ENCODE measurements around the gene AEBP1. TPM values are rescaled to one million over a fixed set of nuclear protein-coding genes. Genes with fewer than 3 reads are reported as not detected.

Gene AEBP1
- total and polyA plus RNA-seq, 2 experiments from 2014 or later = 15.1 to 42.0 TPM

- DNase-seq (ENCODE audit: low spot score) (no peak), ATAC-seq (no peak)
- Mint-ChIP-seq H3K9me3 (no peaks in the 10 kb centered on the region), H3K4me1 (peaks cover 13% of the 10 kb centered on the region), H3K27me3 (ENCODE audit: insufficient read depth, low read depth, poor library complexity) (peaks cover 24% of the 10 kb centered on the region), H3K4me3 (no peak overlapping the region), H3K36me3 (ENCODE audit: low read depth) (peaks cover 29% of the 10 kb centered on the region), H3K27ac (no peak overlapping the region)
- Histone ChIP-seq H2AFZ (no peak overlapping the region), H3K4me2 (no peak overlapping the region), H3K79me2 (replicated peaks; ENCODE audit: insufficient read depth) (no peaks in the 10 kb centered on the region), H3F3A (replicated peaks; ENCODE audit: low read depth) (no peaks in the 10 kb centered on the region; the same call in 1 of the 2 replicates), H3K36me3 (ENCODE audit: insufficient read depth) (no peaks in the 10 kb centered on the region), H3K4me1 (ENCODE audit: insufficient read depth) (peaks cover 4% of the 10 kb centered on the region), H3K27ac (ENCODE audit: low read depth) (no peak overlapping the region), H4K20me1 (replicated peaks; ENCODE audit: insufficient read depth) (no peaks in the 10 kb centered on the region; the same call in 1 of the 2 replicates), H3K27me3 (ENCODE audit: insufficient read depth) (peaks cover 4% of the 10 kb centered on the region; the same call in 1 of the 2 replicates), H3K9me2 (ENCODE audit: insufficient read depth) (no peaks in the 10 kb centered on the region), H3K4me3 (no peak overlapping the region)
- TF ChIP-seq POLR2AphosphoS5 (IDR thresholded peaks at IDR 0.05; ENCODE audit: low read depth) (no peak), EZH2phosphoT487 (IDR thresholded peaks at IDR 0.05; ENCODE audit: unreplicated experiment) (no peak), EZH2 (IDR thresholded peaks at IDR 0.05; ENCODE audit: low read depth, unreplicated experiment) (no peak), ZNF331 (CRISPR knock-in tag; IDR thresholded peaks at IDR 0.05; ENCODE audit: low read depth) (no peak), CTCF (conservative IDR thresholded peaks at IDR 0.05; ENCODE audit: low read depth in 2 of 2) (no peak), STAT1 (IDR thresholded peaks at IDR 0.05; ENCODE audit: unreplicated experiment) (no peak), ZNF462 (CRISPR knock-in tag; IDR thresholded peaks at IDR 0.05) (no peak), NANOG (IDR thresholded peaks at IDR 0.05; ENCODE audit: borderline replicate concordance) (no peak), ETS1 (IDR thresholded peaks at IDR 0.05) (no peak), ZNF114 (CRISPR knock-in tag; IDR thresholded peaks at IDR 0.05) (no peak), CREB1 (CRISPR knock-in tag; IDR thresholded peaks at IDR 0.05; ENCODE audit: low read depth) (no peak), JUNB (IDR thresholded peaks at IDR 0.05; ENCODE audit: unreplicated experiment) (no peak)
- TF ChIP-seq, protein P1, sequence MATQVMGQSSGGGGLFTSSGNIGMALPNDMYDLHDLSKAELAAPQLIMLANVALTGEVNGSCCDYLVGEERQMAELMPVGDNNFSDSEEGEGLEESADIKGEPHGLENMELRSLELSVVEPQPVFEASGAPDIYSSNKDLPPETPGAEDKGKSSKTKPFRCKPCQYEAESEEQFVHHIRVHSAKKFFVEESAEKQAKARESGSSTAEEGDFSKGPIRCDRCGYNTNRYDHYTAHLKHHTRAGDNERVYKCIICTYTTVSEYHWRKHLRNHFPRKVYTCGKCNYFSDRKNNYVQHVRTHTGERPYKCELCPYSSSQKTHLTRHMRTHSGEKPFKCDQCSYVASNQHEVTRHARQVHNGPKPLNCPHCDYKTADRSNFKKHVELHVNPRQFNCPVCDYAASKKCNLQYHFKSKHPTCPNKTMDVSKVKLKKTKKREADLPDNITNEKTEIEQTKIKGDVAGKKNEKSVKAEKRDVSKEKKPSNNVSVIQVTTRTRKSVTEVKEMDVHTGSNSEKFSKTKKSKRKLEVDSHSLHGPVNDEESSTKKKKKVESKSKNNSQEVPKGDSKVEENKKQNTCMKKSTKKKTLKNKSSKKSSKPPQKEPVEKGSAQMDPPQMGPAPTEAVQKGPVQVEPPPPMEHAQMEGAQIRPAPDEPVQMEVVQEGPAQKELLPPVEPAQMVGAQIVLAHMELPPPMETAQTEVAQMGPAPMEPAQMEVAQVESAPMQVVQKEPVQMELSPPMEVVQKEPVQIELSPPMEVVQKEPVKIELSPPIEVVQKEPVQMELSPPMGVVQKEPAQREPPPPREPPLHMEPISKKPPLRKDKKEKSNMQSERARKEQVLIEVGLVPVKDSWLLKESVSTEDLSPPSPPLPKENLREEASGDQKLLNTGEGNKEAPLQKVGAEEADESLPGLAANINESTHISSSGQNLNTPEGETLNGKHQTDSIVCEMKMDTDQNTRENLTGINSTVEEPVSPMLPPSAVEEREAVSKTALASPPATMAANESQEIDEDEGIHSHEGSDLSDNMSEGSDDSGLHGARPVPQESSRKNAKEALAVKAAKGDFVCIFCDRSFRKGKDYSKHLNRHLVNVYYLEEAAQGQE (IDR thresholded peaks at IDR 0.05; ENCODE audit: unreplicated experiment) = no peak
Measured at GRCh38 chr7:44079331-44080021, 24.7 kb upstream of the AEBP1 start.
